ENCODE data around the gene FNBP1L.

The FNBP1L gene

GRCh38 chr1:93519199-93519829, 71.4 kb downstream of the FNBP1L start:
- Histone ChIP-seq H3K27me3 (ENCODE audit: insufficient read depth, low read depth, severe bottlenecking) (no peaks in the 10 kb centered on the region), H3K36me3 (peaks cover 12% of the 10 kb centered on the region), H3K27ac (no peak overlapping the region), H3K4me3 (ENCODE audit: low read depth, low read length) (no peak overlapping the region), H3K9me3 (ENCODE audit: severe bottlenecking) (no peaks in the 10 kb centered on the region)
- DNase-seq: no peak
- no peak for TF ChIP-seq CTCF (IDR thresholded peaks at IDR 0.05; ENCODE audit: low read depth, low read length)

- no peak for DNase-seq
- Histone ChIP-seq H3K36me3 (peaks cover 12% of the 10 kb centered on the region), H3K4me3 (ENCODE audit: low read depth, low read length) (no peak overlapping the region), H3K27ac (no peak overlapping the region), H3K27me3 (ENCODE audit: insufficient read depth, low read depth, severe bottlenecking) (no peaks in the 10 kb centered on the region), H3K9me3 (ENCODE audit: severe bottlenecking) (no peaks in the 10 kb centered on the region)
- TF ChIP-seq CTCF (IDR thresholded peaks at IDR 0.05; ENCODE audit: low read depth, low read length): no peak
These were observed 73.7 kb downstream of the FNBP1L start for GRCh38 chr1:93521618-93522017.

- no peak overlapping the region for H3K27ac ChIP-seq
- no peak overlapping the region for H3K4me3 ChIP-seq (ENCODE audit: low read depth, low read length)
- no peak for TF ChIP-seq CTCF (IDR thresholded peaks at IDR 0.05; ENCODE audit: low read depth, low read length)
- no peaks in the 10 kb centered on the region for H3K27me3 ChIP-seq (ENCODE audit: insufficient read depth, low read depth, severe bottlenecking)
- DNase-seq: no peak
- H3K9me3 ChIP-seq (ENCODE audit: severe bottlenecking): no peaks in the 10 kb centered on the region
- peaks cover 12% of the 10 kb centered on the region for H3K36me3 ChIP-seq
These were observed 74.8 kb downstream of the FNBP1L start for GRCh38 chr1:93522721-93523120.

GRCh38 chr1:93525431-93525830, 77.5 kb downstream of the FNBP1L start:
- H3K27me3 ChIP-seq (ENCODE audit: insufficient read depth, low read depth, severe bottlenecking): no peaks in the 10 kb centered on the region
- no peak for TF ChIP-seq CTCF (IDR thresholded peaks at IDR 0.05; ENCODE audit: low read depth, low read length)
- no peak overlapping the region for H3K27ac ChIP-seq
- no peak for DNase-seq
- H3K9me3 ChIP-seq (ENCODE audit: severe bottlenecking): no peaks in the 10 kb centered on the region
- peaks cover 22% of the 10 kb centered on the region for H3K36me3 ChIP-seq
- no peak overlapping the region for H3K4me3 ChIP-seq (ENCODE audit: low read depth, low read length)

DNA sequence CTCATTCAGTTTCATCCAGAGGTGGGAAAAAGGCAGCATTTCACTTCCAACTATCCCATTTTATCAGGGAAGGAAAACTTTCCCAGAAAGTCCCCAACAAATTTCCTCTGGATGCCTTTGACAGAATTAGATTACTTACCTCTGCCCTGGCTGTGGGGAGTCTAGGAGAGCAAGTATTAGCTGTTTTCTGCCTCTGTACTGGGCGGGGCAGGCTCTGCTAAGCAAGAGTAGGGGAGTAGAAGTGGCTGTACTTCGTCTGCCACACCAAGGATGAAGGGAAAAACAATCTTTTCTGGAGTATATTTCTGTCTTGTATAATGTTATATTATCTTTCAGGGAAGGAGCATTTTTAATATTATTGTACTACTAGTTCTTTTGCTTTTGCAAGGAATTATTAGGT, 78.5 kb downstream of the FNBP1L start:
- Histone ChIP-seq H3K27me3 (ENCODE audit: insufficient read depth, low read depth, severe bottlenecking) (no peaks in the 10 kb centered on the region), H3K27ac (no peak overlapping the region), H3K36me3 (peaks cover 29% of the 10 kb centered on the region), H3K9me3 (ENCODE audit: severe bottlenecking) (no peaks in the 10 kb centered on the region), H3K4me3 (ENCODE audit: low read depth, low read length) (no peak overlapping the region)
- no peak for DNase-seq
- TF ChIP-seq CTCF (IDR thresholded peaks at IDR 0.05; ENCODE audit: low read depth, low read length): no peak

DNA sequence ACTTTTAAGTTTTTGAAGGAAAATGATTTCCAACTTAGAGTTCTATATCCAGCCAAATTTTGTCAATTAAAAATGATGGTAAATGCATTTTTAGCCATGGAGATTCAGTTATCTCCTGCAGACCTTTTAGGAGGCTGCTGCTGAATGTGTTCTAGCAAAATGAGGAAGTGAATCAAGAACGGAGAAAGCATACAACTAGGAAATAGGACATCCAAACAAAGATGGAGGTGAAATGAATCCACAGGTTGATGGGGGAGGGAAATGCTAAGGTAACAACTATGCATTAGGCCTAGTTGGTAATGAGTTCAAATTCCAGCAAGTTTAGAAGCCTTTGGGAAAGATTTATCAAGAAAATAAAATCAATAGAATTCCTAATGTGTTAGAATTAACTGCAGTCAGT, 80.5 kb downstream of the FNBP1L start:
- no peak for DNase-seq
- H3K4me3 ChIP-seq (ENCODE audit: low read depth, low read length): no peak overlapping the region
- H3K27ac ChIP-seq: no peak overlapping the region
- H3K9me3 ChIP-seq (ENCODE audit: severe bottlenecking): no peaks in the 10 kb centered on the region
- no peaks in the 10 kb centered on the region for H3K27me3 ChIP-seq (ENCODE audit: insufficient read depth, low read depth, severe bottlenecking)
- no peak for TF ChIP-seq CTCF (IDR thresholded peaks at IDR 0.05; ENCODE audit: low read depth, low read length)
- peaks cover 23% of the 10 kb centered on the region for H3K36me3 ChIP-seq
